Esophagus squamous epithelium (tissue), 4 donors: ENCODE measurements around the gene SH3PXD2A.

Experiments
- CTCF ChIP-seq, 6 experiments: fragments of 450-650 bp in 4 of 6; fragments of 200-600 bp in 2 of 6; sonication (generic) in 2 of 6; IDR thresholded peaks; one replicate each; pipeline ENCODE4 v1.5.1; 2016 to 2019; ENCODE audit warnings: antibody characterized with exemption in 6 of 6, mild to moderate bottlenecking in 4 of 6, moderate library complexity in 4 of 6
- POLR2A ChIP-seq, 4 donors: fragments of 450-650 bp; IDR thresholded peaks; one replicate each; pipeline ENCODE4 v1.6.1; 2017; ENCODE audit warnings: antibody characterized with exemption in 4 of 4, mild to moderate bottlenecking in 4 of 4, moderate library complexity in 3 of 4

GRCh38 chr10:103687718-103688117 is 167.7 kb downstream of the SH3PXD2A start:
- no peak for TF ChIP-seq CTCF (IDR thresholded peaks at IDR 0.05)
- TF ChIP-seq POLR2A (IDR thresholded peaks at IDR 0.05) = no peak
